HG03159 (cell line): Measurements from ENCODE around the gene NRSN2.
"Not testable (repeated sequence)": the region's sequence is repeated elsewhere in the genome, so short reads cannot be mapped to it uniquely, and the experiment has no call there.

Experiments used
- ATAC-seq: cut with Tn5 transposase; IDR thresholded peaks from one replicate; pipeline ENCODE4 v1.9.1; 2021; ENCODE audit warnings: mild to moderate bottlenecking, moderate library complexity; ENCODE audit not compliant: unreplicated experiment

NRSN2 gene

GRCh38 chr20:353166-353565 lies 6.3 kb downstream of the NRSN2 start:
- no peak for ATAC-seq

GRCh38 chr20:354298-354977 lies 7.5 kb downstream of the NRSN2 start:
- ATAC-seq: peak; percentile 89

GRCh38 chr20:356154-356553 lies 9.2 kb downstream of the NRSN2 start:
- ATAC-seq: not testable (repeated sequence)

- ATAC-seq: no peak
Measured at GRCh38 chr20:356745-357144, 9.8 kb downstream of the NRSN2 start.

GRCh38 chr20:358891-359555 lies 12.1 kb downstream of the NRSN2 start:
- no peak for ATAC-seq

GRCh38 chr20:361561-361960 lies 14.7 kb downstream of the NRSN2 start:
- no peak for ATAC-seq

- ATAC-seq: no peak
Measured at GRCh38 chr20:362271-363254, 15.7 kb downstream of the NRSN2 start.

GRCh38 chr20:363319-364078 lies 16.6 kb downstream of the NRSN2 start:
- no peak for ATAC-seq

- ATAC-seq: no peak
Measured at GRCh38 chr20:364905-365794, 18.2 kb downstream of the NRSN2 start.

GRCh38 chr20:366041-366718 lies 19.3 kb downstream of the NRSN2 start:
- ATAC-seq: no peak

GRCh38 chr20:366719-367485 lies 20.0 kb downstream of the NRSN2 start:
- no peak for ATAC-seq

GRCh38 chr20:367486-367887 lies 20.6 kb downstream of the NRSN2 start:
- ATAC-seq: no peak

GRCh38 chr20:368915-369314 lies 22.0 kb downstream of the NRSN2 start:
- ATAC-seq: no peak

- no peak for ATAC-seq
Measured at GRCh38 chr20:370151-370600, 23.3 kb downstream of the NRSN2 start.

GRCh38 chr20:370977-371754 lies 24.3 kb downstream of the NRSN2 start:
- no peak for ATAC-seq

GRCh38 chr20:371755-372542 lies 25.0 kb downstream of the NRSN2 start:
- ATAC-seq: no peak
